NCI-H1694 treated with DMSO at 0.1 percent for 48 hours (cell line): ENCODE results near the gene CSGALNACT2.

Source experiments
- DNase-seq: peaks from one replicate; lab custom pipeline; 2025; lab: John Stamatoyannopoulos, UW

Gene CSGALNACT2

DNA sequence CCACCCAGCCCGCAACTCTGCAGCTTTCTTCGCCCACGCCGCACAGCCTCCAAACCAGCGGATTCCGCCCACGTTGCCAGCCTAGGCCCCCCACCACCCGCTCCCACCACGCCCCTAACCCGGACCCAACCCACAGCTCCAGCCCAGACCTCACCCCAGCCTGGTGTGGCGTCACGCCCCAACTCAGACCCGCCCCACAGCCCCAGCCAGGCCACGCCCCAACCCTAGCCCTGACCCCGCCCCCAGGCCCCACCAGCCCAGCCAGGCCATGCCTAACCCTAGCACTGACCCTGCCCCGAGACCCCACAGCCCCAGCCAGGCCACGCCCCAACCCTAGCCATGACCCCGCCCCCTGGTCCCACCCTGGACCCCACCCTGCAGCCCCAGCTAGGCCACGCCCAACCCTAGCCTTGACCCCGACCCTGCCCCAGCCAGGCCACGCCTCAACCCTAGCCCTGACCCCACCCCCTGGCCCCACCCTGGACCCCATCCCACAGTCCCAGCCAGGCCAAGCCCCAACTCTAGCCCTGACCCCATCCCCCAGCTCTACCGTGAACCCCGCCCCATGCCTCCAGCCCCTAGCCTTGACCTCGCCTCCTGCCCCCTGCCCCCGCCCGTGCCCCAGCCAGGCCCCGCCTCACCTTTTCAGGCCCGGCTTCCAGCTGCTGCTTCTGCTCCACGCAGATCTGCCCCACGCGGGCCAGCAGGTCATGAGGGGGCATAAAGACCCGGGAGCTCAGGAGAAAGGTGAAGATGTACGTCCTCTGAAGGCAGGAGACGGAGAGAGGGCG, 64.6 kb downstream of the CSGALNACT2 start:
- no peak for DNase-seq

GRCh38 chr10:43203448-43204041, 65.3 kb downstream of the CSGALNACT2 start:
- DNase-seq: no peak

DNA sequence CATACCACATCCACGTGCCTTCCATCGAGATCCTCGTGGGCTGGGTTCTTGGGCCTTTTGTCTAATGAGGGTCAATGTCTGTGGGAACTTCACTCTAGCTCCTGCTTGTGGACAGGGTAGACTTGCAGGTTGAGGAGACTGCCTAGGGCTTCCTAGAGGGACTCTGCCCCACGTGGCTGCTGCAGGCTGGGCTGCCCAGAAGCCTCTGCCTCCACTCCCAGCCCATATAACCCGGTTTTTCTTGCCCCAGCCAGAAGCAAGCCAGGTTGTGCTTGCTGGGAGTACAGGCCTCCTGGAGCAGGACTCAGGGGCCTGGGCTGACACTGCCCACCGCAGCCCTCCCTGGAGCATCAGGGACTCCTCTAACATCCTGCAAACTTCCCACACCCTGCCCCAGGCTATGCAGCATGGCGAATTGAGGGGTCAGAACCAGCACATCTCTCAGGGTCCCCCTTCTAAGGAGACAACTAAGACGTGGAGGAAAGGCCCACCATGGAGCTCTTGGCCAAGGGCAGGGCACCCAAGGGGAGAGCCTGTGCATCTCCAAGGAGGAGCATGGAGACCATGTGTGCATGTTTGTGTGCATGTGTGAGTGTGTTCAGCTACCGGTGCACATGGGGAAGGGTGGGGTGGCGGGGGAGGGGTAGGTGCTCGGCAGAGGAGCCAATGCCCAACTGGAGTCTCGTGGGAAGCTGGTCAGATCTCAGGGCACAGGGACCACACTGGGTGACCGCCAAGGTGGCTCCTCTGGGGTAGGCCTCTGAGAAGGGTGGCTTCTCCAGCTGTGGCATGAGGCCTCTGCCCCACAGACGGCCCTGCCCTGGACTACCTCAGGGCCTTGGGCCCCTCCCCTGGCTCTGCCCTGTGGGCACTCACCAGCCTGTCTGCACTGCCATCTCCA, 66.0 kb downstream of the CSGALNACT2 start:
- no peak for DNase-seq

DNA sequence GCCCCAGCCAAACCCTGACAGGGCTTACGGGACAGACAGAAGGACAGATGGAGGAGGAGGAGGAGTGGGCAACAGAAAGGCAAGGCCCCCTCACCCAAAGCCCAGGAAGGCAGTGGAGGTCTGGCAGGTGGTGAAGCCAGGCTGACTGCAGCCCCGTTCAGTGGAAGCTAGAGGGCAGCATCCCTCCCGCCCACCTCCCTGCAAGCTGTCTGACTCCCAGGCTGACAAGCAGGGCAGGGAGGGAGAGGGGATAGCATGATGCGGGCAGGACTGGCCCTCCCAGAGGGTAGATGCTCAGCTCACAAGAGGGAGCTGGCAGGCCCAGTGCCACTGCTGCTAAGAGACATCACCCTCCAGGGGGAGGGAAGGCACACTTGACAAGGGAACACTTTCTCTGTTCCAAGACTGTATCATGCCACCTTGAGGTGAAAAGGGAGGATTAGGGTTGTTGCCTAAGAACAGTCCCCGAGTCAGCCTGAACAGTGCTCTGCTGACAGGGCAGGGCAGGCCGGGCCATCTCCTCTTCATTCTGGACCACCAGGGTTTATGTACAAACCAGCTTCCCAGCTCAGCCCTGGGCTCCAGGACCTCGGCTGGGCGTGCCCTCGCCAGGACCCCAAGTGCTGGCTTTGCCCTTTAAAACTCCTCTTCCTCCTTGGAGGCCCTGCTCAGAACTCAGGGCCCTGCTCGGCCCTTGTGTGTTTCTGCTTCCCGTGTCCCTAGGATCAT, 66.9 kb downstream of the CSGALNACT2 start:
- peak; percentile 53 for DNase-seq

GRCh38 chr10:43205681-43206390, 67.6 kb downstream of the CSGALNACT2 start:
- no peak for DNase-seq

DNA sequence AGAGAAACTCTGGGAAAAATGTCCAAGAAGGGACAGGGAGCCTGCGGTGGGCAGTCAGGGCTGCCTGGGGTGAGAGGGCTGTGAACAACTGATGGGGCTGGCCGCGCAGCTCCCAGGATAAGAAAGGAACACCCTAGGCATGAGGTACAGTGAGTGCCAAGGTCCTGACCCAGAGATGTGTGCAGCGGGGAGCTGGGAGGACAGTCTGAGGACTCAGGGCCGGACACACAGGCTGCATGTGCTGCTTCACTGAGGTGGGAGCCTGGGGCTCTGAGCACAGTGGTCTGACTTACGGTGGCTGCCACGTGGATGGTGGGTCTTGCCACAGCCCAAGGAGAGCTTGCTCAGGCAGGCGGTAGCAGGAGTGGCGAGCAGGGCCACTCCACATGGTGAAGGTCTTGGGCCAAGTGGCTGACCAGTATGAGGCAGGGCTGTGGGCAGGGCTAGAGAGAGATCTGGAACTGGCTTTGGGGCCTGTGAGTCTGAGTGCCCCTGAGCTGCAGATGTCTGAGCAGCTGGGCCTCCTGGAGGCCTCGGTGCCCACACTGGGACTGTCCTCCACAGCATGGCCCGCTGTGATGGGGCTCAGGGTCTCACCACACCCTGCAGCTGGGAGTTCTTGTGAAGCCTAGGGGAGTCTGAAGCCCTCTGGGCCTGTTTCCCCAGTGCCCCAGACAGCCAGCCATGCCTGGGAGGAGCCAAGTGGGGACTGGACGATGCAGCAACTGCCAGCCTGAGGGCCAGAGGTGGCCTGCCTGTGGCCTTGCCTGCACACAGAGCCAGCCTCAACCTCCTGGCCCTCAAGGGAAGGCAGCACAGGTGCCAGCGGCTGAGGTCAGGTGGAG, 68.4 kb downstream of the CSGALNACT2 start:
- DNase-seq: no peak

DNA sequence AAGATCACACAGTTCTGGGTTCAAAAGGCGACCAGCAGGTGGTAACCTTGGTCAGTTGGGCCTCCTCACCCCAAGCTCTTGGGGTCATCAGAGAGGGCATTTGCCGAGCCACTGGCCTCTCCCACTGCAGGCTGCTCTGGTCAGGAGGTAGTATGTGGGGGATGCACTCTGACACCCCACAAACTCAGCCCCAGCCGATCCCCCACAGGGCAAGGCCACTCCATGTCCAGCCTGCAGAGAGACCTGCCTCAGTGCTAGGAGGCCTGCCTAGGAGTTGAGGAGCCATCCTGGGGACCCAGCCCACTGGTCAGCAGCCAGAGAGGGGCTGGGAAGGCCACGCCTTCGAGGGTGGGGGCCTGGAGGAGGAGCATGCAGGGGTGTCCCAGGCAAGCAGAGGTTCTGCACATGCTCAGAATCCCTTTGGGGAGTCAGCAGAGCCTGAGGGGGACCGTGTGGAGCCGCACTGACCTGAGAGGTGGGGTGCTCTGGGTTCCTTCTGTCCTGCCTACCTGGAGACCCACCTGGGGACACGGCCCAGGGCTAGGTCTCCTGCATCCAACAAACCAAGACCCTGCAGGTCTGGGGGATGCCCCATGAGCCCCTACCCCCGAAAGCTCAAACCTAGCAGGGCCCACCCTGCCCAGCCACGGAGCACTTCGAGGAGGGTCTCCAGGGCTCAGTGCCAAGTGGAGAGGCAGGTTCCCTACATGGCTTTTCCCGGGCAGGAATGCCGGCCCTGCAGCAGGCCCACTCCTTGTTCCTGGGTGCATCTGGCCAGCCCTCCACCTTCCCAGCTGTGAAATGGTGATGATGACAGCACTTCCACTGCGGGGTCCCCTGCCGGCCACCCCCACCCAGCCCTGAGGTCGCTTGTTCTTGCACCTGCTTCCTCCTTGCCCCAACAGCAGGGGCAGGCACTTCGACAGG, 70.2 kb downstream of the CSGALNACT2 start:
- no peak for DNase-seq

- DNase-seq: no peak
These were observed 70.8 kb downstream of the CSGALNACT2 start for GRCh38 chr10:43209074-43209455.

GRCh38 chr10:43209651-43210141, 71.5 kb downstream of the CSGALNACT2 start:
- no peak for DNase-seq

DNA sequence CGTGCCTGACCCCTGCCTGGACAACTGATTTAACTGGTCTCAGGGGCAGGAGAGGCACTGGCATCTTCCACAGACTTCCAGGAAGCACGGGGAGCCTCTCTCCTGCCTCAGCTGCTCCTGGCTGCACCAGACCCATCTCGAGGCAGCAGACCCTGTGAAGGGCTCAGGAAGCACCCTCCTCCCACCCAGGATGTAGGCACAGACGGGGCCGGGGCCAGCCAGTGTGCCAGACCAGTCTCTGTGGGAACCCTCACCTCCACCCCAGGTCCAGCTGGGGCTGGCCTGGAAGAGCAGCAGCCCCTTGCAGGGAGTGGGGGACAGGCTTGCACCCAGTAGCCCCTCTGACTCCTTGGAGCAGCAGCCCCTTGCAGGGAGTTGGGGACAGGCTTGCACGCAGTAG, 72.3 kb downstream of the CSGALNACT2 start:
- DNase-seq: no peak

- no peak for DNase-seq
These were observed 72.8 kb downstream of the CSGALNACT2 start for GRCh38 chr10:43211030-43211429.

DNA sequence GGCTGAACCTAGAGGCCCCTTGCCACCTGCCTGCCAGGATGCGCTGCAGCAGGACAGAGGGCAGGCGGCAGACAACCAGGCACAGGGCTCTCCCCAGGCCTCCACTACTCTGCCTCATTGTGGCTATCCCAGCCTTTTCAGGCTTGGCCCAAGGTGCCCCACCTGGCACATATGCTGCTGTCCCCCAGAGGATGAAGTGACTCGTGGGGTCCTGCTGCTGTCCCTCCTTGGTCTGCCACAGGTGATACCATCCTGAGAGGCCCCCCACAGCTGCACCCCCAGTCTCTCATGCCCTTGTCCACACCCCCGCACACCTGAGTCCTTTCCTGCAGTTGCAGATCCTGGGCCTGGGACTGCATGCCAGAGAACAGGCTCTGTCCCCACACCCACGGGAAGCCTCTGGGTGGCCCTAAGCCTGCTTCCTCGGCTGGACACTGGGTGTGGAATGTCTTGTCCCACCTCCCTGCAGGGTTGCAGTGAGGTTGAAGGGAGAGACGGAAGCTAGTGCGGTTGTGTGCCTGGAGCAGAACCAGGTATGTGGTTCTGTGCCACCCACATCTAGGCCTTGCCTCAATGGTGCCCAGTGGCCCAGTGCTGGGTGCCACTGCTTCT, 73.3 kb downstream of the CSGALNACT2 start:
- no peak for DNase-seq

DNA sequence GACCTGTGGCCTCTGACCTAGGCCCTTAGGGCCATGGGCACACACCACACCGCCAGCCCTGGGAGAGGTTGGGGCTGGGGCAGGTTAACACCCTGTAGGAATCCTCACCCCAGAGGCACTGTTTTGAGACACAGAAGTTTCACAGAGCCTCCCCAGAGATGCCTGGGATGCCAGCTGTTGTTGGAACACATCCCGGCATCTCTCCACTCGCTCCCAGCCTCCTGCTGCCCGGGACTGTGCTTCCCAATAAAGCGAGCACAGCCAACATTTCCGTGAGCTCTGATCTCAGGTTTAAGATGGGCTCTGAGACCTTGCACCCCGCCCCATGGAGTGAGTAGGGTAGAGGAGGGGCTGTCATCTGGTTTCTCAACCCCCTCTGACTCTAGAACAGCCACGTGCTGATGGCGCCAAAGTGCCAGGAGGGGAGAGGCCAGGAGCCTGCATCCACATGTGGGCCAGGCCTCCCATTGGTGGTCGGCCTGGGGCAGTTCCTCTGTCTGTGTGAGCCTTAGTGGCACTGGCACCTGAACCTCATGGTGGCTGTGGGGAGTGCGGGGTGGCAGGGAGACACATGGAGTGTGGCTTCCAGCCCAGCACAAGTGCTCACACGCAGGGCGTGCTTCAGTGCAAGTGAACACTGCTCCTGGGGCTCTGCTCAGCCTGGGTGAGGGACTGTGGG, 73.9 kb downstream of the CSGALNACT2 start:
- peak; percentile 67 for DNase-seq

- DNase-seq: no peak
These were observed 76.1 kb downstream of the CSGALNACT2 start for GRCh38 chr10:43214071-43214955.

- peak; percentile 55 for DNase-seq
These were observed 76.8 kb downstream of the CSGALNACT2 start for GRCh38 chr10:43214956-43215561.

DNA sequence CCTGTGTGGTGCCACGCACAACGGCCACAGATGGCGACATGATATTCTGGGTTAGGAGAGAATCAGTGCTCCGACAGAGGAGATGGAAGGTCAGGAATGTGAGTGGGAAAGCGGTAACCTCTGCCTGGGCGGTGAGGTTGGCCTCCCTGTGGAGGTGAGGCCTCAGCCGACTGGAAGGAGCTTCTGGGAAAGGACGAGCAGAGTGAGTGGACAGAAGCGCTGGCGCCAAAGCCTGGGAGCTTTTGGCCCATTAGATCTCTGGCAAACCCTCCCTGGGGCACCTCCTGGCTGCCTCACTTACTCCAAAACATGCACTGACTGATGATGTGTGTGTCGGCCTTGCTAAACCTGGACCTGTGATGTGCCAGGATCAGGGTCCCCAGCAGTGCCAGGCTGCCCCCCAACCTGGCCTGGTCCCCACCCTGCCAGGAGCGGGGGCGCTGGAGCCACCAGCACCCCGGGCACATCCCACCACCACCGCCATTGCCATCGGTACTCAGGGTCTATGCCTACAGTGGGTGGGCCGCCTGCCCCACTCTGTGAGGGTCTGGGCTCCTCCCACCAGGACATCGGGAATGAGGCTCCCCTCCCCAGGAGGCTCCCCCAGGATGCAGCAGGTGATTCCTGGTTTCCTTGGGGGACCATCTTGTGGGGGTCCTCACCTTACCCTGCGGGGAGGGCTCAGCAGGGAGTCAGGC, 77.7 kb downstream of the CSGALNACT2 start:
- no peak for DNase-seq
